Dermis microvascular lymphatic vessel endothelial cell (primary cell): ENCODE measurements around the gene GPC1. TPM values are rescaled to one million over a fixed set of nuclear protein-coding genes. Genes with fewer than 3 reads are reported as not detected.
"Not testable (repeated sequence)": the region's sequence is repeated elsewhere in the genome, so short reads cannot be mapped to it uniquely, and the experiment has no call there.

Experiments
- DNase-seq, 2 donors: peaks; one replicate each; pipeline versions ENCODE4 v3.0.0 to v3.0.0-alpha.2; 2010; ENCODE audit warnings: low read depth in 2 of 2
- total RNA-seq: library from RNA; depleted of rRNA; stranded (reverse); fragments of >200 nt; gene quantifications from 2 replicates; pipeline ENCODE4 v1.2.1, GENCODE V29; 2014

The GPC1 gene
- total RNA-seq: 12.5 and 14.4 TPM in 2 replicates

GRCh38 chr2:240435457-240435947 lies at the start of gene GPC1:
GPC1 (plus strand) TSS chr2:240435663; CDS start chr2:240435919, 256 bp downstream.
- peak in 1 of 2 donors; percentile 66 for DNase-seq

DNA sequence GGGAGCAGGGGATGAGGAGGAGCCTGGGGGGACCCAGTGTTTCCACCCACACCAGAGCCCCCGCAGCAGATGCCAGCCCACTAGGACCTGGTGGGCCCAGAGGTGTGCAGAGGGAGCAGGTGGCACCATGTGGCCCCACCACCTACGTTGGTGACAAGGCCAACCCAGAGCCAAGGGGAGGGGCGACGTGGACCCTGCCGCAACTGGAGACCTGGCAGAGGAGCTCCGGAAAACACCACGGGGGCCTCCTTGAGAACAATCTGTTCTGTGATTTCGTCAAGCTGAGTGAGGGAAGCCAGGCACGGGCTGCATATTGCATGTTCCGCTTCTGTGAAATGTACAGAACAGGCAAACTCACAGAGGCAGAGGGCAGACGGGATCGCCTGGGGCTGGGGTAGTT lies 49.1 kb upstream of the GPC1 start:
- DNase-seq: no peak

GRCh38 chr2:240386743-240387142 lies 48.7 kb upstream of the GPC1 start:
- not testable (repeated sequence) for DNase-seq

- DNase-seq: no peak
These were observed 48.2 kb upstream of the GPC1 start for GRCh38 chr2:240387325-240387668.

- DNase-seq: peak; percentile 14 to 81
These were observed 47.6 kb upstream of the GPC1 start for GRCh38 chr2:240387669-240388358.

DNA sequence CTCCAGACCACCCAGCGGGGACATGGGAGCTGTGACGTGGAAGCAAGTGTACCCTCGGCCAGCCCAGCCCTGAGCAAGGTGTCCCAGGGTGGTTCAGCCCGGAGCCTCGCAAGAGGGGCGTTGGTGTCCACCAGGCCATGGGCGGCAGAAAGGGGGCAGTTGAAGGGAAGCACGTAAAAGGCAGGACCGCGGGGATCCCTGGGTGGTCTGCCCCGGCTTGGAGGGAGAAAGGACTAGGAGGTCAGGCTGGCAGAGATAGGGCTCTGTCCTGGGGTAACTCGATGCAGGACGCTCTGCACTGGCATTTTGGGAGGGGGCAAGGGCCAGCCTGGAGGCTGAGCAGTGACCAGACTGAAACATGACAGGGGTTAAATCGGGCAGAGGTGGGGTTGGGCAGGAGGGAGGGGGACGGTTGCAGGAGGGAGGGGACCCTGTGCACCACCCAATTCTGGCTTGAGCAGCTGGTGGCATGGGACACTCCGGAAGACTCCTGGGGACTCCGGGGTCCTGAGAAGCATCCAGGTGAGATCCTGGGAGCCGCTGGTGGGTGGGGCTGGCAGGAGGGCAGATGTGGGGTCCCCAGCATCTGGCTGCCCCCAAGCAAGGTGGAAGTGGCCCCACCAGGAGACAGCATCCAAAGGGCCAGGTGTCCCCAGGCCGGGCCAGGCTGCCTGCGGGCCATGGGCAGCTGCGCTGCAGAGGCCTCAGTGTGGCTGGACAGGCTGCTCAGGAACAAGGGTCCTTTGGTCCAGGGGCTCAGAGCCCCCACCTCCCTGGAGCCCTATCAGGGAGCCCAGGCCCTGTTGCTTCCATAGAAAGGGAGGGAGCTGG lies 46.8 kb upstream of the GPC1 start:
- no peak for DNase-seq

DNA sequence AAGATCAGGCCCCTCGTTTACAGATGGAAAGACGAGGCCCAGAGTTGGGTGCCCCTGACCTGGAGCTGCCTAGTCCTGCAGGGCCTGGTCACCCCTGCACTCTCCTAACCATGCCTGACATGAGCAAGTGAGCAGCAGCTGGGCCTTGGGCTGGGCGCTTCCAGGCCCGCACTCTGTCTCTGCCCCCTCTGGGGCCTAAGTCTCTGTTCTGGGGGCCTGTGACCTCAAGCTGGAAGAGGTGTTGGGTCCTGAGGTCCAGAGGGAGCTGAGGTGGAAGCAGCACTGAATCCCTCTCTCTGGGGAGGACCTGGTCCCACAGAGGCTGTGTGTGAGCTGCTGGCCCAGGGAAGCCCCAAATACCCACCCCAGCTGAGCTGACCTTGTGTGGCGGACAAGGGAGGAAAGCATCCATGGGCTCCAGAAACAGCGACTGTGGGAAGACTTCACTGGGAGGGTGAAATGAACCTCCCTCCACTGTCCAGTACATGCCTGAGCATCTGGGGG lies 46.1 kb upstream of the GPC1 start:
- DNase-seq: no peak

GRCh38 chr2:240390091-240391073 lies 45.1 kb upstream of the GPC1 start:
- no peak for DNase-seq

DNA sequence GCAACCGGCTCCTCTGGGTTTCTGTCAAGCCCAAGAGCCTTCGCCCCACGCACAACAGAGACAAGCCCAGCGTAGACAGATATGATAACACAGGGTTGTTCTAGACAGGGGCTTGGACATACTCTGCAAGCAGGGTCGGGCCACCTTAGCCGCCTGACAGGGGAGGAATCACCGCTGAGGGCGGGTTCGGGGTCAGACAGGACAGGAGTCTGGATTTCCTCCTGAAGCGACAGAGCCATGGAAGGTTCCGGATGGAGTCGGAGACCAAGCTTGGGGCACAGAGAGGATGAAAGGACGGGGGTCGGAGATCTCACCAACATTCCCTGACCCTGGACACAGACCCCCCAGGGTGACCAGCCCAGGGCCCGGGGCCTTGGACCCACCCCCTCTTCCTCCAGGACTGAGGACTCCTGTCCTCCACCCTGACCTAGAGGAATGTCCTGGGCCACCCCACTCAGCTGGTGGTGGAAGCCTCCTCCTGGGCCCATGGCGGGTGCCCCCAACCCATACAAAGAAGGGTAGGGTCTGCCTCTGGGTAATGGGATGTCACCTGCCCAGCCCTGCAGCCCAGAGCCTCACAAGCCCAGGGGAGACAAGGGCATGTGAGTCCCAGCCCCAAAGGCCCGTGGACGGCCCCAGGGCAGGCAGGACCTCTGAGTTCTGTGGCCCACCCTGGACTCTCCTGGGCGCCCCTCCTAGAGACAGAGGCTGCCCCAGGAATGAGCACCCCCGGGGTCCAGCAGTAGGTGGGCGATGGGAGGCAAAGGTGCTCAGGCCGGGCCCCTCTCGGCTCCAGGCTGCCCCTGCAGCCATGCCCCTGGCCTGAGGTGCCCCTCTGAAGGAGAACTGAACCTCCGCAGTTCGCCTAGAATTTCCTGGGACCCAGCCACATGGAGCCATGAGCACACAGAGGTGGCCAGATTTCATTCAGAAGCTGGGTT lies 44.1 kb upstream of the GPC1 start:
- DNase-seq: no peak

- DNase-seq: no peak
These were observed 43.1 kb upstream of the GPC1 start for GRCh38 chr2:240392084-240392947.

- DNase-seq: no peak
These were observed 42.3 kb upstream of the GPC1 start for GRCh38 chr2:240392948-240393830.

DNA sequence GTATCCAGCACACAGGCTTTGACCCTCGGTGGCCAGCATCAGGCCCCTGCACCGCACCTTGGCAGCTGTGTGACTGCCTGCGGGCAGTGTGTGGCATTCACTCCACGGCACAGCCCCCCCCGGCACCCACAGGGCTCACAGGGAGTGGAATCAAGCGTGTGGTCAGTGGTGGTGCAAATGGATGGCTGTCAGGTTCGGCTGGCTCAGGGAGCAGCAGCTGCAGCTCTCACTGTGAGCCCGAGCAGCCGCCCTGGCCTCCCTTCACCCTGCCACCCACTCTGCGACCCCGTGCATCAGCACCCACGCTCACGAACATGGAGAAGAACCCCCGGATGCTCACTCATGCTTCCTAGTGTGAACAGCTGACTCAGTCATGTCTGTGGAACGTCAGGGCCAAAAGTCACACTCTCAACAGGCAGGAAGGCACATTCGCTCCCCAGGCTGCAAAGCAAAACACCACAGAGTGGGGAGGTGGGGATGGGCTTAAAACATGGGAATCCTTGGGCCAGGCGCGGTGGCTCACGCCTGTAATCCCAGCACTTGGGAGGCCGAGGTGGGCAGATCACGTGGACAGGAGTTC lies 41.5 kb upstream of the GPC1 start:
- no peak for DNase-seq

DNA sequence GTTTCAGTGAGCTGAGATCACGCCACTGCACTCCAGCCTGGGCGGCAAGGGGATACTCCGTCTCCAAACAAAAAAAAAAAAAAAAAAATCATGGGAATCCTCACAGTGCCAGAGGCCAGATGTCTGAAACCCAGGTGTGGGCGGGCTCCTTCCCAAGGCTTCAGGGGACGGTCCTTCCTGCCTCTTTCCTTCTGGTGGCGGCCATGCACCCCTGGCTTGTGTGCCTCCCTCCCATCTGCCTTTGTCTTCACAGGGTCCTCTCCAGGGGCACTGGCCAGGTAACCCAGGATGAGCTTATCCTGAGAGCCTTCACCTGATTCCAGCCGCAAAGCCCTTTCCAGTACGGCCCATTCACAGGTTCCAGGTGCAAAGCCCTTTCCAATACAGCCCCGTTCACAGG lies 40.9 kb upstream of the GPC1 start:
- no peak for DNase-seq

GRCh38 chr2:240395448-240395847 lies 40.0 kb upstream of the GPC1 start:
- DNase-seq: no peak

DNA sequence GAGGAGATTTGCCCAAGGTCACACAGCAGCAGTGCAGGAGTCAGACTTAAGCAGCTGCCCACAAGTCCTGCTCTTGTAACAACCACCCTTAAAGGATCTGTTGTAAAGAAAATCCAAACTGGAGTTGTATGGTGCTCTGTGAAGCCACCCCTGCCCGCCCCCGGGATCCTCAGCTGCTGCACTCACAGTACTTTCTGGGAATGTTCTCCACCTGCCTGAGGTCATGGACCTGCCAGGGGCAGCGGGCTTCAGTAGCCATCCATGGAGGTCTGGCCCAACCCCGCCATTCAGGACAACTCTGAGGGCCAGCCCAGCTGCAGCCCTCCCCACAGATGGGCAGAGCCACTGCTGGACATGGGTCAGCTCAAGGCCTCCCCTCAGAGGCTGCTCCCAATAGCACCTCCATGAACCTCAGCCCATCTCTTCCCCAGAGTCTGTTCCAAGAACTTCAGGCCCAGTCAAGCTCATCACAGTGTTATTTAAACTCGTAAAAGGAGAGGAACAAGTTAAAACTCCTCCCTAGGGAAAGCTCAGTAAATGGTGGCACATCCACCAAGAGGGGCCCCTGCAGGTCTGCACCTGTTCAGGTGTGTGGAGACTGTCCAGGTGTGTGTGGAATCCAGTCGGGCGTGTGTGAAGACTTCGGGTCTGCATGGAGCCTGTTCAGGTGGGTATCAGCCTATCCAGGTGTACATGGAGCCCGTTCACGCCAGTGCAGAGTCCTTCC lies 39.4 kb upstream of the GPC1 start:
- DNase-seq: no peak

DNA sequence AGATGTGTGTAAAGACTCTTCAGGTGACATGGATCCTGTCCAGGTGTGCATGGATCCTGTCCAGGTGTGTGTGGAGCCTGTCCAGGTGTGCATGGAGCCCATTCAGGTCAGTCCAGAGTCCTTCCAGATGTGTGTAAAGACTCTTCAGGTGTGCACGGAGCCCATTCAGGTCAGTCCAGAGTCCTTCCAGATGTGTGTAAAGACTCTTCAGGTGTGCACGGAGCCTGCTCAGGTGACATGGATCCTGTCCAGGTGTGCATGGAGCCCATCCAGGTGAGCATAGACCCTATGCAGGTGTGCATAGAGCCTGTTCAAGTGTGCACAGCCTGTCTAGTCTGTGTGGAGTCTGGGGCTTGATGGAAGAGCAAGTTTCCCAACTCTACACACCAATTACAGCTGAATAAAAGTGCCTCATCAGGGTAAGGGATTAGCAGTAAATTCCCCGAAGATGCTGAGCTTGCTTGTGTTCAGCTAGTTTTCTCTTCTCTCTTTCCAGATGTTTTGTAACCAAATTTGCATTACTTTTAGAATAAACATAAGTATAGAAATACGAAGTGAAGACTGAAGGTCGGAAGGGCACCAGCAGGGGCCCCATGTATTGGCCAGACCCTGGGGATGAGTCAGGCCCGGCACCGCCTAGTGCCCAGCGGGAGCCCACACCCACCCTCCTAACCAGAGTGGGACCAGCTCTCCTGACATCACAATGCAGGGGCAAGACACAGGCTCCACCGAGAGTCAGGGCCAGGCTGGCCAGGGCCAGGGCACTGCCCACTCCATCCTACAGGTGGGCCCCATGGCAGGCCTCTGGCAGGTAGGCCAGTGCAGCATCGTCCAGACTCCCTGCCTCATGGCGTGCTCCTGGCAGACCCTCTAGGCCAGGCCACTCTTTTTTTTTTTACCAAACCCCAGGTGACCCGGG lies 38.6 kb upstream of the GPC1 start:
- no peak for DNase-seq
